IMR-90 (cell line): ENCODE data around the gene MAGI2. TPM values are rescaled to one million over a fixed set of nuclear protein-coding genes. Genes with fewer than 3 reads are reported as not detected.

Experiments
- ATAC-seq: fragments of 200-7000 bp; cut with Tn5 transposase; 2 replicates; pipeline ENCODE4 v1.9.1; 2020; ENCODE audit warnings: low read depth, mild to moderate bottlenecking, moderate library complexity
- BruUV-seq: library from RNA; stranded (reverse); fragments of 400-500 nt; replicated peaks from 2 replicates; lab custom pipeline; 2021; lab: Mats Ljungman, UMichigan
- CTCF ChIA-PET: fragments of 300-600 bp; formaldehyde crosslinking; extraction: SDS; loops from one replicate; lab custom pipeline; 2021; ENCODE audit warnings: antibody characterized with exemption; lab: Yijun Ruan, JAX
- POLR2A ChIA-PET: fragments of 300-600 bp; sonication (Branson Sonifier 250); formaldehyde crosslinking; loops from one replicate; lab custom pipeline; 2022; ENCODE audit warnings: antibody characterized with exemption; ENCODE audit not compliant: unreplicated experiment; lab: Charles Lee
- DNase-seq: peaks from one replicate; pipeline ENCODE4 v3.0.0; 2013
- H2AFZ ChIP-seq: replicated peaks from 2 replicates; pipeline ENCODE3; 2013; ENCODE audit warnings: low read length, mild to moderate bottlenecking; ENCODE audit not compliant: poor library complexity
- H2AK5ac ChIP-seq: 2 replicates; pipeline ENCODE4 v1.6.1; 2013; ENCODE audit warnings: low read depth, low read length, inconsistent platforms
- H2AK9ac ChIP-seq: replicated peaks from 2 replicates; pipeline ENCODE3; 2013; ENCODE audit warnings: mild to moderate bottlenecking, low read depth, low read length, moderate library complexity; ENCODE audit not compliant: poor library complexity
- H2BK120ac ChIP-seq: 2 replicates; pipeline ENCODE4 v1.6.1; 2013; ENCODE audit warnings: low read depth, low read length, inconsistent platforms
- H2BK15ac ChIP-seq: 3 replicates; pipeline ENCODE4 v1.6.1; 2013; ENCODE audit warnings: low read depth, low read length, inconsistent platforms
- H2BK20ac ChIP-seq: 2 replicates; pipeline ENCODE4 v1.6.1; 2013; ENCODE audit warnings: low read depth, mild to moderate bottlenecking, inconsistent platforms, low read length, moderate library complexity
- H2BK5ac ChIP-seq: 2 replicates; pipeline ENCODE4 v1.6.1; 2013; ENCODE audit warnings: mild to moderate bottlenecking, low read depth, low read length, inconsistent platforms; ENCODE audit not compliant: poor library complexity, severe bottlenecking
- H3K14ac ChIP-seq: replicated peaks from 2 replicates; pipeline ENCODE4 v1.6.1; 2013; ENCODE audit warnings: low read depth, low read length, inconsistent platforms
- H3K18ac ChIP-seq: 2 replicates; pipeline ENCODE4 v1.6.1; 2013; ENCODE audit warnings: low read depth, low read length, control low read depth
- H3K23ac ChIP-seq: 2 replicates; pipeline ENCODE4 v1.6.1; 2013; ENCODE audit warnings: low read depth, low read length, inconsistent platforms
- H3K27ac ChIP-seq: 2 replicates; pipeline ENCODE4 v1.5.1; 2013; ENCODE audit warnings: mild to moderate bottlenecking, control low read depth, low read length; ENCODE audit not compliant: insufficient read depth
- H3K27me3 ChIP-seq: 2 replicates; pipeline ENCODE4 v1.6.1; 2013; ENCODE audit warnings: low read length; ENCODE audit not compliant: control insufficient read depth, insufficient read depth
- H3K36me3 ChIP-seq: 2 replicates; pipeline ENCODE4 v1.6.1; 2013; ENCODE audit warnings: low read length, mixed read lengths; ENCODE audit not compliant: control insufficient read depth, insufficient read depth
- H3K4ac ChIP-seq: 2 replicates; pipeline ENCODE4 v1.6.1; 2013; ENCODE audit warnings: low read depth, low read length, inconsistent platforms
- H3K4me1 ChIP-seq: 2 replicates; pipeline ENCODE4 v1.6.1; 2013; ENCODE audit warnings: low read length, mixed read lengths; ENCODE audit not compliant: control insufficient read depth, insufficient read depth
- H3K4me2 ChIP-seq: 2 replicates; pipeline ENCODE4 v1.6.1; 2013; ENCODE audit warnings: low read depth, mild to moderate bottlenecking, control low read depth, low read length, moderate library complexity
- H3K4me3 ChIP-seq: 2 replicates; pipeline ENCODE4 v1.5.1; 2013; ENCODE audit warnings: low read depth, mild to moderate bottlenecking, control low read depth, low read length, moderate library complexity; ENCODE audit not compliant: insufficient read depth
- H3K56ac ChIP-seq: 2 replicates; pipeline ENCODE4 v1.6.1; 2013; ENCODE audit warnings: low read length, inconsistent platforms; ENCODE audit not compliant: insufficient read depth; ENCODE audit errors: extremely low read depth
- H3K79me1 ChIP-seq, 2 experiments: 2 replicates each; pipeline ENCODE4 v1.6.1; 2013; ENCODE audit warnings: low read length in 2 of 2, inconsistent platforms in 1 of 2, low read depth in 1 of 2
- H3K9ac ChIP-seq: 2 replicates; pipeline ENCODE4 v1.6.1; 2013; ENCODE audit warnings: low read depth, low read length, control low read depth
- H3K9me1 ChIP-seq: 2 replicates; pipeline ENCODE4 v1.6.1; 2013; ENCODE audit warnings: low read length, inconsistent platforms; ENCODE audit not compliant: insufficient read depth
- H3K9me3 ChIP-seq: 2 replicates; pipeline ENCODE4 v1.6.1; 2013; ENCODE audit warnings: low read length; ENCODE audit not compliant: control insufficient read depth, insufficient read depth
- H4K20me1 ChIP-seq: 2 replicates; pipeline ENCODE4 v1.6.1; 2013; ENCODE audit warnings: low read length, inconsistent platforms; ENCODE audit not compliant: insufficient read depth
- H4K5ac ChIP-seq: 2 replicates; pipeline ENCODE4 v1.6.1; 2013; ENCODE audit warnings: mild to moderate bottlenecking, low read depth, low read length, control low read depth
- H4K8ac ChIP-seq, 2 experiments: 2 replicates each; pipeline ENCODE4 v1.6.1; 2013; ENCODE audit warnings: low read depth in 2 of 2, low read length in 2 of 2, control low read depth in 1 of 2, inconsistent platforms in 1 of 2
- H4K91ac ChIP-seq: 2 replicates; pipeline ENCODE4 v1.6.1; 2013; ENCODE audit warnings: low read depth, low read length, inconsistent platforms; ENCODE audit not compliant: insufficient read depth
- BHLHE40 ChIP-seq: fragments of 150-350 bp; IDR thresholded peaks from 2 replicates; pipeline ENCODE4 v1.6.1; 2016; ENCODE audit warnings: mild to moderate bottlenecking, low read depth, low read length
- CEBPB ChIP-seq: IDR thresholded peaks from 2 replicates; pipeline ENCODE4 v1.6.1; 2012; ENCODE audit warnings: low read depth, low read length, improper control_type of control experiment
- FOS ChIP-seq: fragments of 150-350 bp; IDR thresholded peaks from 2 replicates; pipeline ENCODE4 v1.6.1; 2016; ENCODE audit warnings: low read depth, low read length
- MAFK ChIP-seq: IDR thresholded peaks from 2 replicates; pipeline ENCODE4 v1.6.1; 2012; ENCODE audit warnings: low read depth, low read length, improper control_type of control experiment
- NFE2L2 ChIP-seq: fragments of 150-350 bp; IDR thresholded peaks from 2 replicates; pipeline ENCODE4 v1.6.1; 2016; ENCODE audit warnings: low read depth, mild to moderate bottlenecking, low read length
- POLR2A ChIP-seq: IDR thresholded peaks from 2 replicates; pipeline ENCODE4 v1.6.1; 2012; ENCODE audit warnings: mild to moderate bottlenecking, low read depth, low read length
- RAD21 ChIP-seq: IDR thresholded peaks from 2 replicates; pipeline ENCODE4 v1.6.1; 2012; ENCODE audit warnings: low read length, improper control_type of control experiment
- RCOR1 ChIP-seq: IDR thresholded peaks from 2 replicates; pipeline ENCODE4 v1.6.1; 2012; ENCODE audit warnings: mild to moderate bottlenecking, low read length, improper control_type of control experiment; ENCODE audit not compliant: insufficient replicate concordance
- SMC3 ChIP-seq: fragments of 150-350 bp; IDR thresholded peaks from 2 replicates; pipeline ENCODE4 v1.6.1; 2016; ENCODE audit warnings: low read depth, mild to moderate bottlenecking, antibody characterized with exemption, low read length, moderate library complexity
- WGBS, 2 experiments: methylation state at CpG; one replicate each; pipeline versions ENCODE4 v1.1.5 to v1.1.7; 2013; ENCODE audit warnings: missing lambda C conversion rate in 2 of 2; ENCODE audit not compliant: insufficient read length in 1 of 2; ENCODE audit errors: extremely low coverage in 2 of 2; 5-methylcytosine and 5-hydroxymethylcytosine counted together
- dilution Hi-C: fragments of 300-500 bp; cut with HindIII; formaldehyde crosslinking; loops from one replicate; pipeline ENCODE4 v1.14.3; 2018; ENCODE audit warnings: low sequenced_read_pairs; ENCODE audit not compliant: unreplicated experiment
- in situ Hi-C: fragments of 300-500 bp; cut with MboI; formaldehyde crosslinking; loops from 3 replicates; pipeline ENCODE4 v1.14.3; 2019; ENCODE audit warnings: low sequenced_read_pairs, inconsistent platforms, mixed read lengths
- intact Hi-C: fragments of 100-400 bp; cut with micrococcal nuclease; formaldehyde crosslinking; loops from 2 replicates; pipeline ENCODE4 v1.10.0; 2022
- polyA plus RNA-seq, 3 experiments: library from polyadenylated mRNA; depleted of rRNA; stranded (reverse); fragments of >200 nt; gene quantifications; 2 replicates each; pipeline ENCODE4 v1.2.3, GENCODE V29; 2012; ENCODE audit warnings: low replicate concordance in 1 of 3
- total RNA-seq: library from RNA; depleted of rRNA; stranded (reverse); fragments of >200 nt; gene quantifications from 2 replicates; pipeline ENCODE4 v1.2.3, GENCODE V29; 2012
- TF ChIP-seq, protein P1 (sequence below): conservative IDR thresholded peaks from 2 replicates; pipeline ENCODE4 v1.5.1; 2012; ENCODE audit warnings: mild to moderate bottlenecking, low read depth, low read length, improper control_type of control experiment
- TF ChIP-seq, protein P2 (sequence below): fragments of 150-350 bp; IDR thresholded peaks from 2 replicates; pipeline ENCODE4 v1.6.1; 2016; ENCODE audit warnings: low read depth, mild to moderate bottlenecking, low read length, moderate library complexity, borderline replicate concordance
- TF ChIP-seq, protein P3 (sequence below): fragments of 150-350 bp; IDR thresholded peaks from 2 replicates; pipeline ENCODE4 v1.6.1; 2017; ENCODE audit warnings: mild to moderate bottlenecking, antibody characterized with exemption, low read length, low read depth

MAGI2 gene
- total and polyA plus RNA-seq, 2 of the 4 experiments (the other 2 are of a cell fraction), result 2.5 to 17.9 TPM

GRCh38 chr7:78662939-78663338 is 790.5 kb downstream of the MAGI2 start:
- no peak overlapping the region for H2BK5ac ChIP-seq
- no peaks in the 10 kb centered on the region for H4K20me1 ChIP-seq
- no peak overlapping the region for H3K56ac ChIP-seq
- H3K4me1 ChIP-seq, result no peaks in the 10 kb centered on the region
- no peak overlapping the region for H4K8ac ChIP-seq
- H3K9ac ChIP-seq, result no peak overlapping the region
- no peak overlapping the region for H2AFZ ChIP-seq
- ATAC-seq (no peak), DNase-seq (no peak)
- in situ Hi-C loops, result no loop called here
- H3K4me3 ChIP-seq, result no peak overlapping the region
- no peaks in the 10 kb centered on the region for H3K9me3 ChIP-seq
- H3K36me3 ChIP-seq, result no peaks in the 10 kb centered on the region
- POLR2A ChIA-PET, result no interaction called here
- intact Hi-C loops, result no loop called here
- no peak overlapping the region for H3K4me2 ChIP-seq
- CTCF ChIA-PET, result no interaction called here
- H4K5ac ChIP-seq, result no peak overlapping the region
- H3K4ac ChIP-seq, result no peak overlapping the region
- dilution Hi-C loops, result no loop called here
- H3K14ac ChIP-seq, result no peak overlapping the region
- no peak overlapping the region for H2BK15ac ChIP-seq
- no peaks in the 10 kb centered on the region; a peak in 1 of 4 replicates for H3K79me1 ChIP-seq
- no peak overlapping the region for H2BK20ac ChIP-seq
- no peaks in the 10 kb centered on the region for H3K9me1 ChIP-seq
- TF ChIP-seq FOS (no peak), POLR2A (no peak), RCOR1 (no peak), SMC3 (no peak), RAD21 (no peak), CEBPB (no peak), BHLHE40 (no peak), MAFK (no peak), NFE2L2 (no peak)
- TF ChIP-seq, protein P1, sequence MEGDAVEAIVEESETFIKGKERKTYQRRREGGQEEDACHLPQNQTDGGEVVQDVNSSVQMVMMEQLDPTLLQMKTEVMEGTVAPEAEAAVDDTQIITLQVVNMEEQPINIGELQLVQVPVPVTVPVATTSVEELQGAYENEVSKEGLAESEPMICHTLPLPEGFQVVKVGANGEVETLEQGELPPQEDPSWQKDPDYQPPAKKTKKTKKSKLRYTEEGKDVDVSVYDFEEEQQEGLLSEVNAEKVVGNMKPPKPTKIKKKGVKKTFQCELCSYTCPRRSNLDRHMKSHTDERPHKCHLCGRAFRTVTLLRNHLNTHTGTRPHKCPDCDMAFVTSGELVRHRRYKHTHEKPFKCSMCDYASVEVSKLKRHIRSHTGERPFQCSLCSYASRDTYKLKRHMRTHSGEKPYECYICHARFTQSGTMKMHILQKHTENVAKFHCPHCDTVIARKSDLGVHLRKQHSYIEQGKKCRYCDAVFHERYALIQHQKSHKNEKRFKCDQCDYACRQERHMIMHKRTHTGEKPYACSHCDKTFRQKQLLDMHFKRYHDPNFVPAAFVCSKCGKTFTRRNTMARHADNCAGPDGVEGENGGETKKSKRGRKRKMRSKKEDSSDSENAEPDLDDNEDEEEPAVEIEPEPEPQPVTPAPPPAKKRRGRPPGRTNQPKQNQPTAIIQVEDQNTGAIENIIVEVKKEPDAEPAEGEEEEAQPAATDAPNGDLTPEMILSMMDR, result no peak
- TF ChIP-seq, protein P2, sequence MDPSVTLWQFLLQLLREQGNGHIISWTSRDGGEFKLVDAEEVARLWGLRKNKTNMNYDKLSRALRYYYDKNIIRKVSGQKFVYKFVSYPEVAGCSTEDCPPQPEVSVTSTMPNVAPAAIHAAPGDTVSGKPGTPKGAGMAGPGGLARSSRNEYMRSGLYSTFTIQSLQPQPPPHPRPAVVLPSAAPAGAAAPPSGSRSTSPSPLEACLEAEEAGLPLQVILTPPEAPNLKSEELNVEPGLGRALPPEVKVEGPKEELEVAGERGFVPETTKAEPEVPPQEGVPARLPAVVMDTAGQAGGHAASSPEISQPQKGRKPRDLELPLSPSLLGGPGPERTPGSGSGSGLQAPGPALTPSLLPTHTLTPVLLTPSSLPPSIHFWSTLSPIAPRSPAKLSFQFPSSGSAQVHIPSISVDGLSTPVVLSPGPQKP, result no peak
- TF ChIP-seq, protein P3, sequence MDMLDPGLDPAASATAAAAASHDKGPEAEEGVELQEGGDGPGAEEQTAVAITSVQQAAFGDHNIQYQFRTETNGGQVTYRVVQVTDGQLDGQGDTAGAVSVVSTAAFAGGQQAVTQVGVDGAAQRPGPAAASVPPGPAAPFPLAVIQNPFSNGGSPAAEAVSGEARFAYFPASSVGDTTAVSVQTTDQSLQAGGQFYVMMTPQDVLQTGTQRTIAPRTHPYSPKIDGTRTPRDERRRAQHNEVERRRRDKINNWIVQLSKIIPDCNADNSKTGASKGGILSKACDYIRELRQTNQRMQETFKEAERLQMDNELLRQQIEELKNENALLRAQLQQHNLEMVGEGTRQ, result no peak
- H3K18ac ChIP-seq, result no peak overlapping the region
- no peak overlapping the region for H4K91ac ChIP-seq
- H3K23ac ChIP-seq, result no peak overlapping the region
- H2AK9ac ChIP-seq, result no peak overlapping the region
- WGBS, 2 experiments, result no CpG with 5 or more reads among the region's 4 CpGs
- H3K27me3 ChIP-seq, result no peaks in the 10 kb centered on the region
- no peak overlapping the region for H3K27ac ChIP-seq
- no peak overlapping the region for H2AK5ac ChIP-seq
- no peak overlapping the region for H2BK120ac ChIP-seq
- no TSS peak for BruUV-seq
